Left lung (tissue), 14 donors: ENCODE results near the gene CWC15. TPM values are rescaled to one million over a fixed set of nuclear protein-coding genes. Genes with fewer than 3 reads are reported as not detected.
"Not testable (repeated sequence)": the region's sequence is repeated elsewhere in the genome, so short reads cannot be mapped to it uniquely, and the experiment has no call there.

Experiments
- ATAC-seq: fragments of 200-7000 bp; cut with Tn5 transposase; one replicate; pipeline ENCODE4 v1.9.1; 2020; ENCODE audit warnings: moderate library complexity
- DNase-seq, 4 donors: peaks; one replicate each; pipeline ENCODE4 v3.0.0-alpha.2; 2013 to 2020
- H3K27ac ChIP-seq, 2 donors: fragments of 200-600 bp; sonication (generic) in 1 of 2; one replicate each; pipeline versions ENCODE4 v1.5.0 to v1.8.0; 2020 to 2021
- H3K27me3 ChIP-seq, 2 donors: fragments of 200-600 bp; sonication (generic) in 1 of 2; one replicate each; pipeline versions ENCODE4 v1.5.0 to v1.8.0; 2020 to 2021
- H3K36me3 ChIP-seq, 2 donors: fragments of 200-600 bp; sonication (generic) in 1 of 2; one replicate each; pipeline versions ENCODE4 v1.5.0 to v1.8.0; 2020 to 2021
- H3K4me1 ChIP-seq, 2 donors: fragments of 200-600 bp; one replicate each; pipeline ENCODE4 v1.8.0; 2021
- H3K4me3 ChIP-seq, 2 donors: fragments of 200-600 bp; sonication (generic) in 1 of 2; one replicate each; pipeline versions ENCODE4 v1.5.0 to v1.8.0; 2020 to 2021; ENCODE audit warnings: mild to moderate bottlenecking in 1 of 2
- H3K9me3 ChIP-seq, 2 donors: fragments of 200-600 bp; sonication (generic) in 1 of 2; one replicate each; pipeline versions ENCODE4 v1.5.0 to v1.8.0; 2020 to 2021
- intact Hi-C, 2 donors: fragments of 100-400 bp; cut with DNase I; formaldehyde crosslinking; loops; one replicate each; pipeline versions ENCODE4 v1.11.2 to v1.14.2; 2022
- long read RNA-seq, 12 donors: library from polyadenylated mRNA in 2 of 12; unstranded in 2 of 12; transcript quantifications; one replicate each; pipeline ENCODE4 v2.0.0 and lab custom pipeline, GENCODE V29; 2019 to 2026
- polyA plus RNA-seq, 6 donors: library from polyadenylated mRNA; unstranded; fragments of 120-200 nt; gene quantifications; one replicate each; pipeline ENCODE4 v1.2.1, GENCODE V29; 2013; ENCODE audit not compliant: insufficient read length in 6 of 6
- total RNA-seq, 2 donors: library from RNA; stranded (reverse); fragmentation: NEBNext Ultra II Directional; extraction: Animal tissue kit (Norgen Biotek cat#: 25700); gene quantifications; one replicate each; pipeline ENCODE4 v1.2.1, GENCODE V29; 2021
- TF ChIP-seq, protein P1 (sequence below), 2 donors: fragments of 200-600 bp; sonication (generic) in 1 of 2; IDR thresholded peaks; one replicate each; pipeline versions ENCODE4 v1.5.0 to v1.8.0; 2021; ENCODE audit warnings: antibody characterized with exemption in 2 of 2
- donor health status: DM: no; HTN: yes; CAD: no.
- donor health status: DM: no; HTN: no; CAD: no.

CWC15 gene
- 10 to 100 TPM; 43.3 to 47.3 TPM for total RNA-seq
- polyA plus RNA-seq = 100 to 1,000 TPM in 4 of 6 donors, 10 to 100 TPM in 2; 93.0 to 108 (median 101) TPM
- long read RNA-seq, donor 1, transcript CWC15-202 (4 exons, 905 nt) = minor isoform, 6 of 233 reads
- long read RNA-seq, donor 1, transcript CWC15-201 (7 exons, 1,576 nt) = major isoform, 52 of 233 reads
- long read RNA-seq, donor 1, transcript CWC15-205 (3 exons, 559 nt) = minor isoform, 13 of 233 reads
- long read RNA-seq, donor 1, partial matches to known transcripts = 159 of 233 reads
- long read RNA-seq, donor 1, other reads (novel, unspliced or antisense) = 0 of 233 reads
- long read RNA-seq, donor 2, transcript CWC15-202 (4 exons, 905 nt) = minor isoform, 5 of 53 reads
- long read RNA-seq, donor 2, transcript CWC15-201 (7 exons, 1,576 nt) = major isoform, 34 of 53 reads
- long read RNA-seq, donor 2, partial matches to known transcripts = 10 of 53 reads
- long read RNA-seq, donor 2, other reads (novel, unspliced or antisense) = 0 of 53 reads
- long read RNA-seq, donor 3, transcript CWC15-201 (7 exons, 1,576 nt) = major isoform, 30 of 46 reads
- long read RNA-seq, donor 3, partial matches to known transcripts = 10 of 46 reads
- long read RNA-seq, donor 3, other reads (novel, unspliced or antisense) = 0 of 46 reads
- long read RNA-seq, donor 4, transcript CWC15-201 (7 exons, 1,576 nt) = major isoform, 16 of 29 reads
- long read RNA-seq, donor 4, partial matches to known transcripts = 8 of 29 reads
- long read RNA-seq, donor 4, other reads (novel, unspliced or antisense) = 2 of 29 reads
- long read RNA-seq, donor 5, transcript CWC15-201 (7 exons, 1,576 nt) = major isoform, 44 of 71 reads
- long read RNA-seq, donor 5, transcript CWC15-202 (4 exons, 905 nt) = minor isoform, 11 of 71 reads
- long read RNA-seq, donor 5, partial matches to known transcripts = 13 of 71 reads
- long read RNA-seq, donor 5, other reads (novel, unspliced or antisense) = 0 of 71 reads
- long read RNA-seq, donor 6, transcript CWC15-205 (3 exons, 559 nt) = minor isoform, 8 of 99 reads
- long read RNA-seq, donor 6, transcript CWC15-201 (7 exons, 1,576 nt) = major isoform, 50 of 99 reads
- long read RNA-seq, donor 6, transcript CWC15-202 (4 exons, 905 nt) = minor isoform, 6 of 99 reads
- long read RNA-seq, donor 6, partial matches to known transcripts = 33 of 99 reads
- long read RNA-seq, donor 6, other reads (novel, unspliced or antisense) = 0 of 99 reads
- long read RNA-seq, donor 7, transcript CWC15-201 (7 exons, 1,576 nt) = major isoform, 29 of 51 reads
- long read RNA-seq, donor 7, transcript CWC15-205 (3 exons, 559 nt) = minor isoform, 6 of 51 reads
- long read RNA-seq, donor 7, partial matches to known transcripts = 15 of 51 reads
- long read RNA-seq, donor 7, other reads (novel, unspliced or antisense) = 0 of 51 reads
- long read RNA-seq, donor 8, transcript CWC15-205 (3 exons, 559 nt) = minor isoform, 7 of 51 reads
- long read RNA-seq, donor 8, transcript CWC15-201 (7 exons, 1,576 nt) = major isoform, 21 of 51 reads
- long read RNA-seq, donor 8, transcript CWC15-202 (4 exons, 905 nt) = minor isoform, 8 of 51 reads
- long read RNA-seq, donor 8, partial matches to known transcripts = 15 of 51 reads
- long read RNA-seq, donor 8, other reads (novel, unspliced or antisense) = 0 of 51 reads
- long read RNA-seq, donor 9 = 0 reads
- long read RNA-seq, donor 10, transcript CWC15-201 (7 exons, 1,576 nt) = major isoform, 25 of 34 reads
- long read RNA-seq, donor 10, partial matches to known transcripts = 6 of 34 reads
- long read RNA-seq, donor 10, other reads (novel, unspliced or antisense) = 2 of 34 reads
- long read RNA-seq, donor 11, transcript CWC15-201 (7 exons, 1,576 nt) = major isoform, 43 of 90 reads
- long read RNA-seq, donor 11, transcript CWC15-202 (4 exons, 905 nt) = minor isoform, 5 of 90 reads
- long read RNA-seq, donor 11, transcript CWC15-205 (3 exons, 559 nt) = minor isoform, 8 of 90 reads
- long read RNA-seq, donor 11, partial matches to known transcripts = 32 of 90 reads
- long read RNA-seq, donor 11, other reads (novel, unspliced or antisense) = 0 of 90 reads
- long read RNA-seq, donor 12, transcript CWC15-201 (7 exons, 1,576 nt) = major isoform, 30 of 41 reads
- long read RNA-seq, donor 12, transcript CWC15-202 (4 exons, 905 nt) = minor isoform, 7 of 41 reads
- long read RNA-seq, donor 12, partial matches to known transcripts = 0 of 41 reads
- long read RNA-seq, donor 12, other reads (novel, unspliced or antisense) = 0 of 41 reads

DNA sequence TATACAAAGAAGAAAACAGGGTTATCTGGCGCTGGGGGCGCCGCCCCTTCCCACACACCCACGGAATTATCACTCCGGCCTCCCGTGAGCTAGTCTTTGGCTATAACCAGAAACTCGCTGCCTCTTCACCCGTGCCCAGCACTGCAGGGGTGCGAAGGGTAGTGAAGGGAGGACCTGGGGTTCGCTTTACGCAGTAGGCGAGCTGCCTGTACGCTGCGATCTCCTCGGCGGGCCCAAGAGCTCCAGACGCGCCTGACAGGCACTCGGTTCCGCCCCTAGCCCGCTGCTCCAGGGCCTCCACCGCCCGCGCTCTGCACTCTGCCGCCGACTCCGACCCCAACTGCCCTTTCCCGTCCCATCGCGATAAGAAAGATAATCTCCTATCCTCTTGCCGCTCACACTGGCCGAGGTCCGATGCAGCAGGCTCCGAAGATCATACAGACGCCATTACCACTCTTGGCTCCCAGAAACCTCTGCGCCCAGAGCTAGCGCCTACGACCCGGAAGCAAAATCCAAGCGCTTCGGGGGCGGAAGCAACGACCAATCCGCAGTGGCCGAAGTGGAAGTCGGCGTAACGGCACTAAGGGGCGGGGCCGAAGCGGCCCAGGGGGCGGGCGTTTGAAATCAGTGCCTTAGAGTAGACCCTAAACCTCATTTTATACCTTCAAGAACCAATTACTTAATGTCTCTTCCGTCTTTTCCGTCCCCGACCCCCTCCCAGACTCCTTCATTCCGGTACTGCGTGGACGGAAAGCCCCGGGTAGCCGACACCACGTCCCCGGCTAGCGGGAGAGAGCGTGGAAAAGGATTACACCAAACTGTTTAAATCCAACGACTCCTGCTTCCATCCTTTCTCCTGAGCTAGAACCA, at the start of gene CWC15, which contains the start of gene KDM4D:
TSS of gene CWC15 (minus strand) at position 458 of the 870 bp plus-strand sequence. CDS start 1,371 bp downstream, outside the sequence.
TSS of gene KDM4D (plus strand) at position 611 of the 870 bp plus-strand sequence. CDS start 23,664 bp downstream, outside the sequence.
- Histone ChIP-seq H3K27me3 (no peaks in the 10 kb centered on the region), H3K36me3 (peaks cover 0 to 34% of the 10 kb centered on the region in 2 donors), H3K9me3 (no peaks in the 10 kb centered on the region), H3K27ac (peak within 1 kb of the TSS; percentile 58 to 75), H3K4me1 (peaks cover 9 to 20% of the 10 kb centered on the region in 2 donors), H3K4me3 (peak within 1 kb of the TSS; percentile 75 to 81)
- TF ChIP-seq, protein P1, sequence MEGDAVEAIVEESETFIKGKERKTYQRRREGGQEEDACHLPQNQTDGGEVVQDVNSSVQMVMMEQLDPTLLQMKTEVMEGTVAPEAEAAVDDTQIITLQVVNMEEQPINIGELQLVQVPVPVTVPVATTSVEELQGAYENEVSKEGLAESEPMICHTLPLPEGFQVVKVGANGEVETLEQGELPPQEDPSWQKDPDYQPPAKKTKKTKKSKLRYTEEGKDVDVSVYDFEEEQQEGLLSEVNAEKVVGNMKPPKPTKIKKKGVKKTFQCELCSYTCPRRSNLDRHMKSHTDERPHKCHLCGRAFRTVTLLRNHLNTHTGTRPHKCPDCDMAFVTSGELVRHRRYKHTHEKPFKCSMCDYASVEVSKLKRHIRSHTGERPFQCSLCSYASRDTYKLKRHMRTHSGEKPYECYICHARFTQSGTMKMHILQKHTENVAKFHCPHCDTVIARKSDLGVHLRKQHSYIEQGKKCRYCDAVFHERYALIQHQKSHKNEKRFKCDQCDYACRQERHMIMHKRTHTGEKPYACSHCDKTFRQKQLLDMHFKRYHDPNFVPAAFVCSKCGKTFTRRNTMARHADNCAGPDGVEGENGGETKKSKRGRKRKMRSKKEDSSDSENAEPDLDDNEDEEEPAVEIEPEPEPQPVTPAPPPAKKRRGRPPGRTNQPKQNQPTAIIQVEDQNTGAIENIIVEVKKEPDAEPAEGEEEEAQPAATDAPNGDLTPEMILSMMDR (IDR thresholded peaks at IDR 0.05) = no peak
- ATAC-seq (peak; percentile 100), DNase-seq (peak; percentile 92 to 97 (median 96))
- intact Hi-C loops = loop anchor here in 1 of 2 donors (10.0 kb wide), 1 partner anchor 171 kb away; no protein-coding TSS in a partner anchor

DNA sequence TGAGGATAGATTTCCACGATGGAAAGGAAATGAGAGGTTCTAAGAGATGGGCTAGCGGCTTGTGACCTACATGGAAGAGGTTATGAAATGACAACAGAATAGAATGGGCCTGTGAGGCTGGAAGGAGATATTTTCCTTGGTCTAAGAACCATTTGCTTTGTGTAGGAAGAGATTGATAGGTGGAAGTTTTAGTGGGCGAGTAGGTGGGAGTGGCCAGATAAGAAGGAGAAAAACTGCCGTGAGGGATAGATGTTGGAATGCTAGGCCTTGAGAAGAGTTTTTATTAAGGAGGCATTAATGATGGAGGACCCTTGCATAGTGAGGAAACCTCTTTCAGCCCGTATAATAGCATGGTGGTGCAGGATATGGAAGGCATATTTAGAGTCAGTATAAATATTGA, 48.1 kb upstream of the CWC15 start:
- DNase-seq, H3K36me3 ChIP-seq, H3K4me3 ChIP-seq, H3K4me1 ChIP-seq, H3K27me3 ChIP-seq, ATAC-seq, H3K9me3 ChIP-seq, intact Hi-C loops, H3K27ac ChIP-seq: not testable (repeated sequence)

DNA sequence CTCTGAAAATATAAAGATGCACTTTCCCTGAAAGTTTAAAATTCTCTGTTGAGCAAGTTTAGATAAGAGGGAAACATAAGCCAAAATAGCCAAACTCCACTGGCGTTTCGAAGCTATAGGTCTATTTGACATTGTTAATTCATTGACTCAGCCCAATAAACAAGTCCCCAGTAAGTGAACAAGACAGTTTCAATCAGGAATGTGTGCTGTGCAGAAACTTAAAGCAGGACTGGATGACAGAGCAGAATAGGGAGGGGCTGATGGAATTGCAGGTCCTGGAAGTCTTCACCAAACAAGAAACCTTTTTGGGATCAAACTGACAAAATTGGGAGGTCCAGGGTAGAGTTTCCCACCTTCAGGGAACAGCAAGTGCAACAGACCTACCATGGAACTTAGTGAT, 42.8 kb upstream of the CWC15 start:
- no peak overlapping the region for H3K27ac ChIP-seq
- H3K36me3 ChIP-seq = no peaks in the 10 kb centered on the region
- H3K27me3 ChIP-seq = no peaks in the 10 kb centered on the region
- H3K4me3 ChIP-seq = no peak overlapping the region
- ATAC-seq (no peak), DNase-seq (no peak)
- no peaks in the 10 kb centered on the region for H3K4me1 ChIP-seq
- intact Hi-C loops = no loop called here
- H3K9me3 ChIP-seq = no peaks in the 10 kb centered on the region
- TF ChIP-seq, protein P1 (IDR thresholded peaks at IDR 0.05) = no peak

DNA sequence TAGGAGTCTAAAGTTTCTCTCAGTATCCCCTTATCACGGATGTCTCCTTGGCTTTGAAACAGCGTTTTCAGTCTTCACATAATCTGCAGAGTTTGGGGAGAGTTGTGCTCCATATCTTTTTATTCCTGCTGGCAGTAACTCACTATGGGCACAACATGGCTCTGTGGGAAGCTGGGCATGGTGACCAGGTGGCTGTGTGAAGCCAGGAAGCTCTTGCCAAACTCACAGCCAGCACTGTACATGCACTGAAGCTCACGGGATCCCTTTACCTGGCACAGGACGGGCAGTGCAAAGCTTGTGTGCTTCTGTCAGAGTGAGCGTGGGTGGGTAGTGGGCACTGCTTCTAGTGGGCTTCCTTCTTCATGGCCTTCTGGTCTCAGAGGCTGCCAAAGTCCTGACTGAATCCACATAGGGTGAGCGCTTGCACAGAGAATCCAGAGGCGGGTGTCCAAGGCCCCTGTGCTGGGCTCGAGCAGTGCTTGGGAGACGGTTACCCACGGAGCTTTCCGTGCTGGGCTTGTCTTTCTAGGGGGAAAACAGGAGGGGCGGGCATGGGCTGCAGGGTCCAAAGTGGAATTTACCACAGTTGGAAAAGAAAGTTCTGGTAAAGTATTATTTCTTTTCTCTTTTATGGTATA, 40.9 kb upstream of the CWC15 start:
- DNase-seq (no peak), ATAC-seq (no peak)
- H3K36me3 ChIP-seq = no peaks in the 10 kb centered on the region
- H3K9me3 ChIP-seq = no peaks in the 10 kb centered on the region
- H3K4me3 ChIP-seq = no peak overlapping the region
- intact Hi-C loops = no loop called here
- H3K27me3 ChIP-seq = no peaks in the 10 kb centered on the region
- no peak overlapping the region for H3K27ac ChIP-seq
- TF ChIP-seq, protein P1 (IDR thresholded peaks at IDR 0.05) = no peak
- no peaks in the 10 kb centered on the region for H3K4me1 ChIP-seq
